H9 (cell line): ENCODE results near the gene AKAP9. TPM values are rescaled to one million over a fixed set of nuclear protein-coding genes. Genes with fewer than 3 reads are reported as not detected.

Source experiments
- DNase-seq: peaks from one replicate; pipeline ENCODE4 v3.0.0-alpha.2; 2017
- H2AFZ ChIP-seq: one replicate; pipeline ENCODE4 v1.6.1; 2013; ENCODE audit warnings: mild to moderate bottlenecking, low read length, control low read depth, moderate library complexity
- H2AK5ac ChIP-seq: 2 replicates; pipeline ENCODE4 v1.6.1; 2013; ENCODE audit warnings: low read length, control low read depth, mixed read lengths; ENCODE audit not compliant: insufficient read length
- H2BK120ac ChIP-seq: one replicate; pipeline ENCODE4 v1.6.1; 2013; ENCODE audit warnings: low read depth, mild to moderate bottlenecking, low read length, control low read depth, inconsistent platforms; ENCODE audit not compliant: poor library complexity, severe bottlenecking
- H2BK12ac ChIP-seq: 2 replicates; pipeline ENCODE4 v1.6.1; 2013; ENCODE audit warnings: low read length, control low read depth, mixed read lengths, low read depth; ENCODE audit not compliant: insufficient read length
- H2BK15ac ChIP-seq: 2 replicates; pipeline ENCODE4 v1.6.1; 2013; ENCODE audit warnings: low read depth, low read length, control low read depth
- H2BK20ac ChIP-seq: one replicate; pipeline ENCODE4 v1.6.1; 2013; ENCODE audit warnings: low read depth, mild to moderate bottlenecking, low read length, control low read depth, inconsistent platforms; ENCODE audit not compliant: poor library complexity, severe bottlenecking
- H2BK5ac ChIP-seq: 2 replicates; pipeline ENCODE4 v1.6.1; 2013; ENCODE audit warnings: low read length, control low read depth, mixed read lengths; ENCODE audit not compliant: insufficient read length
- H3K14ac ChIP-seq: 2 replicates; pipeline ENCODE4 v1.6.1; 2013; ENCODE audit warnings: low read length, control low read depth; ENCODE audit not compliant: insufficient read depth
- H3K18ac ChIP-seq: 2 replicates; pipeline ENCODE4 v1.6.1; 2013; ENCODE audit warnings: low read depth, mild to moderate bottlenecking, mixed read lengths, low read length, control low read depth; ENCODE audit not compliant: insufficient read length
- H3K23ac ChIP-seq: 2 replicates; pipeline ENCODE4 v1.6.1; 2013; ENCODE audit warnings: low read length, control low read depth, mixed read lengths, low read depth; ENCODE audit not compliant: insufficient read length
- H3K23me2 ChIP-seq: 2 replicates; pipeline ENCODE4 v1.6.1; 2013; ENCODE audit warnings: low read depth, mild to moderate bottlenecking, mixed read lengths, low read length, control low read depth; ENCODE audit not compliant: insufficient read length, poor library complexity, severe bottlenecking
- H3K27ac ChIP-seq: 2 replicates; pipeline ENCODE4 v1.5.1; 2013; ENCODE audit warnings: low read length, control low read depth, mixed read lengths, low read depth; ENCODE audit not compliant: insufficient read length
- H3K27me3 ChIP-seq: 2 replicates; pipeline ENCODE4 v1.6.1; 2013; ENCODE audit warnings: low read length, control low read depth, inconsistent platforms; ENCODE audit not compliant: insufficient read depth
- H3K4ac ChIP-seq: 2 replicates; pipeline ENCODE4 v1.6.1; 2013; ENCODE audit warnings: low read depth, mild to moderate bottlenecking, control low read depth, inconsistent platforms, low read length, moderate library complexity
- H3K4me1 ChIP-seq: 2 replicates; pipeline ENCODE4 v1.6.1; 2013; ENCODE audit warnings: low read length, control low read depth, inconsistent platforms; ENCODE audit not compliant: insufficient read depth
- H3K4me2 ChIP-seq: 2 replicates; pipeline ENCODE4 v1.6.1; 2013; ENCODE audit warnings: low read length, control low read depth, mixed read lengths; ENCODE audit not compliant: insufficient read length, insufficient read depth
- H3K56ac ChIP-seq: 2 replicates; pipeline ENCODE4 v1.6.1; 2013; ENCODE audit warnings: low read depth, mild to moderate bottlenecking, mixed read lengths, low read length, control low read depth; ENCODE audit not compliant: insufficient read length
- H3K79me1 ChIP-seq: 2 replicates; pipeline ENCODE4 v1.6.1; 2013; ENCODE audit warnings: low read depth, mild to moderate bottlenecking, moderate library complexity, low read length, control low read depth, inconsistent platforms; ENCODE audit not compliant: insufficient read depth, poor library complexity, severe bottlenecking
- H3K79me2 ChIP-seq: 2 replicates; pipeline ENCODE4 v1.6.1; 2013; ENCODE audit warnings: low read length, control low read depth, inconsistent platforms; ENCODE audit not compliant: insufficient read depth
- H3K9ac ChIP-seq: 2 replicates; pipeline ENCODE4 v1.6.1; 2013; ENCODE audit warnings: low read length, control low read depth, mixed read lengths; ENCODE audit not compliant: insufficient read length; ENCODE audit errors: extremely low read depth
- H3K9me3 ChIP-seq: one replicate; pipeline ENCODE4 v1.6.1; 2013; ENCODE audit warnings: low read depth, low read length, inconsistent platforms; ENCODE audit not compliant: control insufficient read depth
- H3T11ph ChIP-seq: one replicate; pipeline ENCODE4 v1.6.1; 2013; ENCODE audit warnings: mild to moderate bottlenecking, low read length, control low read depth, inconsistent platforms
- H4K20me1 ChIP-seq: one replicate; pipeline ENCODE4 v1.6.1; 2013; ENCODE audit not compliant: control insufficient read depth, insufficient read length, insufficient read depth
- H4K5ac ChIP-seq: 2 replicates; pipeline ENCODE4 v1.6.1; 2013; ENCODE audit warnings: low read depth, mild to moderate bottlenecking, mixed read lengths, low read length, control low read depth; ENCODE audit not compliant: insufficient read length
- H4K8ac ChIP-seq: replicated peaks from 2 replicates; pipeline ENCODE4 v1.6.1; 2013; ENCODE audit warnings: low read length, control low read depth, mixed read lengths, low read depth; ENCODE audit not compliant: insufficient read length
- H4K91ac ChIP-seq: 2 replicates; pipeline ENCODE4 v1.6.1; 2013; ENCODE audit warnings: low read depth, mild to moderate bottlenecking, moderate library complexity, mixed read lengths, low read length, control low read depth; ENCODE audit not compliant: insufficient read length
- H3K27ac Mint-ChIP-seq, 3 experiments: 2 replicates in 2 of 3; 3 replicates in 1 of 3; pipeline ENCODE4 v1.8.0; 2020 to 2021; ENCODE audit warnings: mixed read lengths in 3 of 3, mild to moderate bottlenecking in 1 of 3, moderate library complexity in 1 of 3
- H3K27me3 Mint-ChIP-seq: 2 replicates; pipeline ENCODE4 v1.8.0; 2021; ENCODE audit warnings: low read depth, mild to moderate bottlenecking, moderate library complexity, mixed read lengths
- H3K36me3 Mint-ChIP-seq, 3 experiments: 2 replicates in 2 of 3; 3 replicates in 1 of 3; pipeline ENCODE4 v1.8.0; 2020 to 2021; ENCODE audit warnings: low read depth in 3 of 3, mixed read lengths in 3 of 3; ENCODE audit not compliant: insufficient read depth in 1 of 3
- H3K4me1 Mint-ChIP-seq, 2 experiments: 2 replicates each; pipeline ENCODE4 v1.8.0; 2020; ENCODE audit warnings: mixed read lengths in 2 of 2
- H3K4me3 Mint-ChIP-seq, 2 experiments: 2 replicates in 1 of 2; 3 replicates in 1 of 2; pipeline ENCODE4 v1.8.0; 2020 to 2021; ENCODE audit warnings: mild to moderate bottlenecking in 2 of 2, mixed read lengths in 2 of 2, moderate library complexity in 1 of 2
- H3K9me3 Mint-ChIP-seq, 2 experiments: 2 replicates in 1 of 2; 3 replicates in 1 of 2; pipeline ENCODE4 v1.8.0; 2020; ENCODE audit warnings: mild to moderate bottlenecking in 2 of 2, mixed read lengths in 2 of 2, moderate library complexity in 1 of 2
- CTCF ChIP-seq: fragments of 200-600 bp; sonication (generic); conservative IDR thresholded peaks from 3 replicates; pipeline ENCODE4 v1.8.0; 2021; ENCODE audit warnings: antibody characterized with exemption, mild to moderate bottlenecking
- WGBS: extraction: QIAGEN DNeasy Blood & Tissue Kit; methylation state at CpG from one replicate; pipeline ENCODE4 v1.1.7; 2013; ENCODE audit warnings: missing lambda C conversion rate, low lambda C conversion rate, mixed read lengths; ENCODE audit not compliant: insufficient read length; ENCODE audit errors: extremely low coverage; 5-methylcytosine and 5-hydroxymethylcytosine counted together
- total RNA-seq: library from RNA; stranded (reverse); gene quantifications from 2 replicates; pipeline ENCODE4 v1.2.1, GENCODE V29; 2021

AKAP9 gene
- total RNA-seq, 1 experiment from 2014 or later, result 22.4 TPM

- Mint-ChIP-seq H3K27ac (no peak overlapping the region), H3K4me3 (no peak overlapping the region), H3K4me1 (peaks cover 3 to 4% of the 10 kb centered on the region in 2 experiments), H3K27me3 (no peaks in the 10 kb centered on the region), H3K9me3 (no peaks in the 10 kb centered on the region), H3K36me3 (peaks cover 0 to 4% (median 4%) of the 10 kb centered on the region in 3 experiments; a peak in 3 of 7 replicates)
- no peaks in the 10 kb centered on the region for H3K23me2 ChIP-seq
- H4K5ac ChIP-seq, result no peak overlapping the region
- H2AFZ ChIP-seq, result no peak overlapping the region
- H4K8ac ChIP-seq, result no peak overlapping the region
- no peak overlapping the region for H3T11ph ChIP-seq
- no peak overlapping the region for H3K56ac ChIP-seq
- no CpG with 5 or more reads among the region's 1 CpG for WGBS
- no peak for DNase-seq
- H3K14ac ChIP-seq, result no peak overlapping the region
- H3K79me1 ChIP-seq, result peaks cover 2% of the 10 kb centered on the region
- no peak overlapping the region for H3K4me2 ChIP-seq
- H3K9ac ChIP-seq, result no peak overlapping the region
- H4K20me1 ChIP-seq, result no peaks in the 10 kb centered on the region
- H3K18ac ChIP-seq, result no peak overlapping the region
- H2BK5ac ChIP-seq, result no peak overlapping the region
- no peak overlapping the region for H3K4ac ChIP-seq
- H3K27me3 ChIP-seq, result no peaks in the 10 kb centered on the region
- H3K4me1 ChIP-seq, result no peaks in the 10 kb centered on the region
- no peak overlapping the region for H2BK120ac ChIP-seq
- H2BK12ac ChIP-seq, result no peak overlapping the region
- no peak overlapping the region for H2BK15ac ChIP-seq
- H3K9me3 ChIP-seq, result no peaks in the 10 kb centered on the region
- H2BK20ac ChIP-seq, result no peak overlapping the region
- no peak overlapping the region for H3K27ac ChIP-seq
- no peak overlapping the region for H3K23ac ChIP-seq
- H3K79me2 ChIP-seq, result no peaks in the 10 kb centered on the region; the same call in 1 of the 2 replicates
- no peak for TF ChIP-seq CTCF
- H2AK5ac ChIP-seq, result no peak overlapping the region
- no peak overlapping the region for H4K91ac ChIP-seq
Measured at GRCh38 chr7:91947948-91948347, 7.3 kb downstream of the AKAP9 start.
